Peyer's patch (tissue), 4 donors: Measurements from ENCODE around the gene PAEP. TPM values are rescaled to one million over a fixed set of nuclear protein-coding genes. Genes with fewer than 3 reads are reported as not detected.

Experiments
- DNase-seq, 3 donors: peaks; one replicate each; pipeline ENCODE4 v3.0.0-alpha.2; 2017 to 2019
- H3K27ac ChIP-seq, 4 donors: fragments of 200-600 bp; sonication (generic); one replicate each; pipeline ENCODE4 v1.5.1; 2016 to 2019
- H3K27me3 ChIP-seq, 2 donors: fragments of 200-600 bp; sonication (generic); one replicate each; pipeline ENCODE4 v1.5.1; 2019
- H3K36me3 ChIP-seq, 3 donors: fragments of 200-600 bp; sonication (generic); one replicate each; pipeline ENCODE4 v1.5.1; 2016 to 2019
- H3K4me1 ChIP-seq, 4 donors: fragments of 200-600 bp; sonication (generic); one replicate each; pipeline ENCODE4 v1.5.1; 2016 to 2019
- H3K4me3 ChIP-seq, 4 donors: fragments of 200-600 bp; sonication (generic); 1 replicate in 3 of 4; 2 replicates in 1 of 4; pipeline ENCODE4 v1.5.1; 2016 to 2019; ENCODE audit warnings: mild to moderate bottlenecking in 1 of 4
- H3K9me3 ChIP-seq, 4 donors: fragments of 200-600 bp; sonication (generic); one replicate each; pipeline ENCODE4 v1.5.1; 2016 to 2019; ENCODE audit warnings: mild to moderate bottlenecking in 1 of 4
- POLR2A ChIP-seq, 2 donors: fragments of 450-650 bp; IDR thresholded peaks; one replicate each; pipeline ENCODE4 v1.5.1; 2017; ENCODE audit warnings: antibody characterized with exemption in 2 of 2, mild to moderate bottlenecking in 2 of 2, moderate library complexity in 2 of 2
- total RNA-seq, 4 donors: library from RNA; depleted of rRNA; stranded (reverse); fragments of >200 nt; gene quantifications; one replicate each; pipeline ENCODE4 v1.1.0, GENCODE V29; 2016
- TF ChIP-seq, protein P1 (sequence below), 6 experiments: fragments of 450-650 bp in 4 of 6; fragments of 200-600 bp in 2 of 6; sonication (generic) in 1 of 6; IDR thresholded peaks; one replicate each; pipeline ENCODE4 v1.5.1; 2017 to 2019; ENCODE audit warnings: antibody characterized with exemption in 6 of 6, mild to moderate bottlenecking in 3 of 6, moderate library complexity in 1 of 6

The PAEP gene
- total RNA-seq, 4 donors from 2014 or later, result not detected

DNA sequence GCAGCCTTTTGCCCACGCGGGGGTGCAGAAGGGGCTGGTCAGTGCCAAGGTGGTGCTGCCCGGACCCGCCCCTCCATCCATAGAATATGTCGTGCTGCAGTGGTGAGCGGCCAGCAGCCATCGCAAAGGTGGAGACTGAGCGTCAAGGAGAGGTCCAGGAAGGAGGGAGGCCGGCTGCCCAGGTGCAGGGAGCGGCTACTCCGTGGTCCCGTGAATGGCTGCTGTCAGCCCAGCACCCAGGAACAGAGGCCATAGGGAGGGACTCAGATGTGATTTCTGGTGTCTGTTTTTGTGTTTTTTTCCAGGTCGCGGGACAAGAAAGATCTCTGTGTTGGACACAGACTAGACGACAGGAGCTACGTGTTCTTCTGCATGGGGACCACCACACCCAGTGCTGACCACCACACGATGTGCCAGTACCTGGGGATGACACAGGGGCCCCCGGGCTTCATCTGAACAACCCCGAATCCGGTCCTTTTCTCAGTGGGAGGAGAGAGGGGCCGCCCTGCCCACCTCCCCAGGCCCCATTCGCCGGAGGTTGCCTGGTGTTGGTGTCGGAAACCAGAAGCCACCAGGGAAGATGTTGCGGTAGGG is 29.0 kb downstream of the PAEP start:
- DNase-seq, result peak in 2 of 3 donors; percentile 11 to 42
- Histone ChIP-seq H3K27me3 (no peaks in the 10 kb centered on the region), H3K36me3 (no peaks in the 10 kb centered on the region), H3K4me3 (no peak overlapping the region), H3K4me1 (no peaks in the 10 kb centered on the region), H3K9me3 (no peaks in the 10 kb centered on the region), H3K27ac (no peak overlapping the region)
- TF ChIP-seq, protein P1, sequence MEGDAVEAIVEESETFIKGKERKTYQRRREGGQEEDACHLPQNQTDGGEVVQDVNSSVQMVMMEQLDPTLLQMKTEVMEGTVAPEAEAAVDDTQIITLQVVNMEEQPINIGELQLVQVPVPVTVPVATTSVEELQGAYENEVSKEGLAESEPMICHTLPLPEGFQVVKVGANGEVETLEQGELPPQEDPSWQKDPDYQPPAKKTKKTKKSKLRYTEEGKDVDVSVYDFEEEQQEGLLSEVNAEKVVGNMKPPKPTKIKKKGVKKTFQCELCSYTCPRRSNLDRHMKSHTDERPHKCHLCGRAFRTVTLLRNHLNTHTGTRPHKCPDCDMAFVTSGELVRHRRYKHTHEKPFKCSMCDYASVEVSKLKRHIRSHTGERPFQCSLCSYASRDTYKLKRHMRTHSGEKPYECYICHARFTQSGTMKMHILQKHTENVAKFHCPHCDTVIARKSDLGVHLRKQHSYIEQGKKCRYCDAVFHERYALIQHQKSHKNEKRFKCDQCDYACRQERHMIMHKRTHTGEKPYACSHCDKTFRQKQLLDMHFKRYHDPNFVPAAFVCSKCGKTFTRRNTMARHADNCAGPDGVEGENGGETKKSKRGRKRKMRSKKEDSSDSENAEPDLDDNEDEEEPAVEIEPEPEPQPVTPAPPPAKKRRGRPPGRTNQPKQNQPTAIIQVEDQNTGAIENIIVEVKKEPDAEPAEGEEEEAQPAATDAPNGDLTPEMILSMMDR (IDR thresholded peaks at IDR 0.05), result no peak
- no peak for TF ChIP-seq POLR2A (IDR thresholded peaks at IDR 0.05)

DNA sequence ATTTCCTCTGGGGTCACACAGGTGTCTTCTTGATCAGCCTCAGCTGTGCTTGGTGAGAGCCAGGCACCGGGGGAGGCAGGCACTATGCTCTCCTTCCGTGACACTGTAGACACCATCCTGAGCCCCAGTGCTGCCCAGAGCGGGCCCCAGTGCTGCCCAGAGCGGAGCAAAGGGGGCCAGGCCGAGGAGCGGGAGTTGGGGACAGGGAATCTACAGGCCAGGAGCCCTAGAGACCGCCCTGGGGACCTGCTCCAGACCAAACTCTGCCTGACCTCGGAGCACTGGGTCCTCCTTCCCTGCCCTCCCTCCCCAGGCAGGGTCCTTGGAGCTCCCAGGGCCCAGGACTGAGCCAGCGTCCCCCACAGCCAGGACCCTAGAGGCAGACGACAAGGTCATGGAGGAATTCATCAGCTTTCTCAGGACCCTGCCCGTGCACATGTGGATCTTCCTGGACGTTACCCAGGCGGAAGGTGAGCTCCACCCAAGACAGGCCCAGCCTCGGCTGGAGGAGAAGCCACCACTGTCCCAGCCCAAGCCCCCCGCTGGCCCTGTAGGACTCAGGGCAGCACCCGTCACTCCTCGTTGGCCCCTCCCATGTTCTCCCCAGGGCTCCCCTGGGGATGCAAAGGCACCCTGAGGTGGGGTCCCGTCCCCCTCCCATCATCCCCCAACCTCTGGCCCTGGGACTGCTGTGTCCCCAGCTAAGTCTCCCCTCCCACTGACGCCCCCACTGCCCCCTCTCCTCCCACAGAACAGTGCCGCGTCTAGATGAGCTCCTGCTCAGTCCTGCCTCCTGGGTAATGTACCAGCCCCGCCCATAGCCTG is 30.2 kb downstream of the PAEP start:
- Histone ChIP-seq H3K27me3 (no peaks in the 10 kb centered on the region), H3K4me1 (no peaks in the 10 kb centered on the region), H3K36me3 (no peaks in the 10 kb centered on the region), H3K9me3 (no peaks in the 10 kb centered on the region), H3K4me3 (no peak overlapping the region), H3K27ac (no peak overlapping the region)
- DNase-seq, result peak in 1 of 3 donors; percentile 34
- TF ChIP-seq, protein P1 (IDR thresholded peaks at IDR 0.05), result no peak
- no peak for TF ChIP-seq POLR2A (IDR thresholded peaks at IDR 0.05)

GRCh38 chr9:135592331-135592590 is 30.7 kb downstream of the PAEP start:
- Histone ChIP-seq H3K27me3 (no peaks in the 10 kb centered on the region), H3K27ac (no peak overlapping the region), H3K4me3 (no peak overlapping the region), H3K4me1 (no peaks in the 10 kb centered on the region), H3K9me3 (no peaks in the 10 kb centered on the region), H3K36me3 (no peaks in the 10 kb centered on the region)
- TF ChIP-seq, protein P1 (IDR thresholded peaks at IDR 0.05), result no peak
- no peak for TF ChIP-seq POLR2A (IDR thresholded peaks at IDR 0.05)
- DNase-seq, result no peak

DNA sequence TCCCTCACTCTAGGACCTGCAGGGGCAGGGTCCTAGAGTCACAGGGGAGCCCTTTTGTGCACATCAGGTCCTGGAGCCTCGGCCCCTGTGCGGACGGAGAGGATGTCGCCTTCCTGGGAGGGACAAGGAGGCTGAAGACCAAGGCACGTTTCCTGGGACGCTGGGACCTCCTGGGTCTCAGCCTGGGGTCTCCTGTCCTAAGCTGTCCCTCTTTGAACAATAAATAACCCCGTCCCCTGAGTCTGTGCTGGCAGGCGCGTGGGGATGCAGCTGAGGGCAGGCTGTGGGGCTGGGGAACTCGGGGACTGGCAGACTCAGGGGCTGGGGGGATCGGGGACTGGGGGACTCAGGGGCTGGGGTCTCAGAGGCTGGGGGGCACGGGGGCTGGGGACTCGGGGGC is 31.1 kb downstream of the PAEP start:
- Histone ChIP-seq H3K4me1 (no peaks in the 10 kb centered on the region), H3K27me3 (no peaks in the 10 kb centered on the region), H3K36me3 (no peaks in the 10 kb centered on the region), H3K4me3 (no peak overlapping the region), H3K9me3 (no peaks in the 10 kb centered on the region), H3K27ac (no peak overlapping the region)
- peak in 1 of 3 donors; percentile 14 for DNase-seq
- no peak for TF ChIP-seq POLR2A (IDR thresholded peaks at IDR 0.05)
- TF ChIP-seq, protein P1 (IDR thresholded peaks at IDR 0.05), result no peak

DNA sequence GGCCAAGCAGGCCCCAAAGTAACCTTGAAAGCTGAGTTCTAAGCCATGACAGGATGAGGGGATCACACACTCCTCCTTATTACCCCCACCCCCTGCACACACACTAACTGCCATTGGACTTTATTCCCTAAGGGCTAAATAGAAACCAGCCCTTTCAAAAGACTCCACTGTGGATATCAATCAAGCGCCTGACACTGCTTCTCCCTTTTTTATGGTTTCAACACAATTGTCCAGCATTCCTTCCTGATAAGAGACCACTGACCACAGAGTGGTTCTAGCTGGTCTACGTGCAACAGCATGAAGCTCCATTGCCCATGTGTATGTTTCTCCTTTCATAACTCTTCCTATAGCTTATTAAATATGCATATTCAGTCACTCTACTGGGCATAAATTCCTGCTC is 34.7 kb downstream of the PAEP start:
- H3K36me3 ChIP-seq, result no peaks in the 10 kb centered on the region
- no peaks in the 10 kb centered on the region for H3K9me3 ChIP-seq
- H3K4me1 ChIP-seq, result no peaks in the 10 kb centered on the region
- H3K4me3 ChIP-seq, result no peak overlapping the region
- H3K27ac ChIP-seq, result no peak overlapping the region
- DNase-seq, result no peak
- TF ChIP-seq, protein P1 (IDR thresholded peaks at IDR 0.05), result no peak
- TF ChIP-seq POLR2A (IDR thresholded peaks at IDR 0.05), result no peak
- no peaks in the 10 kb centered on the region for H3K27me3 ChIP-seq
